H9 (cell line): Measurements from ENCODE around the gene AK5. TPM values are rescaled to one million over a fixed set of nuclear protein-coding genes. Genes with fewer than 3 reads are reported as not detected.

ENCODE experiments used
- DNase-seq: peaks from one replicate; pipeline ENCODE4 v3.0.0-alpha.2; 2017
- H2AFZ ChIP-seq: one replicate; pipeline ENCODE4 v1.6.1; 2013; ENCODE audit warnings: mild to moderate bottlenecking, low read length, control low read depth, moderate library complexity
- H2AK5ac ChIP-seq: 2 replicates; pipeline ENCODE4 v1.6.1; 2013; ENCODE audit warnings: low read length, control low read depth, mixed read lengths; ENCODE audit not compliant: insufficient read length
- H2BK120ac ChIP-seq: one replicate; pipeline ENCODE4 v1.6.1; 2013; ENCODE audit warnings: low read depth, mild to moderate bottlenecking, low read length, control low read depth, inconsistent platforms; ENCODE audit not compliant: poor library complexity, severe bottlenecking
- H2BK12ac ChIP-seq: 2 replicates; pipeline ENCODE4 v1.6.1; 2013; ENCODE audit warnings: low read length, control low read depth, mixed read lengths, low read depth; ENCODE audit not compliant: insufficient read length
- H2BK15ac ChIP-seq: 2 replicates; pipeline ENCODE4 v1.6.1; 2013; ENCODE audit warnings: low read depth, low read length, control low read depth
- H2BK20ac ChIP-seq: one replicate; pipeline ENCODE4 v1.6.1; 2013; ENCODE audit warnings: low read depth, mild to moderate bottlenecking, low read length, control low read depth, inconsistent platforms; ENCODE audit not compliant: poor library complexity, severe bottlenecking
- H2BK5ac ChIP-seq: 2 replicates; pipeline ENCODE4 v1.6.1; 2013; ENCODE audit warnings: low read length, control low read depth, mixed read lengths; ENCODE audit not compliant: insufficient read length
- H3K14ac ChIP-seq: 2 replicates; pipeline ENCODE4 v1.6.1; 2013; ENCODE audit warnings: low read length, control low read depth; ENCODE audit not compliant: insufficient read depth
- H3K18ac ChIP-seq: 2 replicates; pipeline ENCODE4 v1.6.1; 2013; ENCODE audit warnings: low read depth, mild to moderate bottlenecking, mixed read lengths, low read length, control low read depth; ENCODE audit not compliant: insufficient read length
- H3K23ac ChIP-seq: 2 replicates; pipeline ENCODE4 v1.6.1; 2013; ENCODE audit warnings: low read length, control low read depth, mixed read lengths, low read depth; ENCODE audit not compliant: insufficient read length
- H3K23me2 ChIP-seq: 2 replicates; pipeline ENCODE4 v1.6.1; 2013; ENCODE audit warnings: low read depth, mild to moderate bottlenecking, mixed read lengths, low read length, control low read depth; ENCODE audit not compliant: insufficient read length, poor library complexity, severe bottlenecking
- H3K27ac ChIP-seq: 2 replicates; pipeline ENCODE4 v1.5.1; 2013; ENCODE audit warnings: low read length, control low read depth, mixed read lengths, low read depth; ENCODE audit not compliant: insufficient read length
- H3K27me3 ChIP-seq: 2 replicates; pipeline ENCODE4 v1.6.1; 2013; ENCODE audit warnings: low read length, control low read depth, inconsistent platforms; ENCODE audit not compliant: insufficient read depth
- H3K4ac ChIP-seq: 2 replicates; pipeline ENCODE4 v1.6.1; 2013; ENCODE audit warnings: low read depth, mild to moderate bottlenecking, control low read depth, inconsistent platforms, low read length, moderate library complexity
- H3K4me1 ChIP-seq: 2 replicates; pipeline ENCODE4 v1.6.1; 2013; ENCODE audit warnings: low read length, control low read depth, inconsistent platforms; ENCODE audit not compliant: insufficient read depth
- H3K4me2 ChIP-seq: 2 replicates; pipeline ENCODE4 v1.6.1; 2013; ENCODE audit warnings: low read length, control low read depth, mixed read lengths; ENCODE audit not compliant: insufficient read length, insufficient read depth
- H3K56ac ChIP-seq: 2 replicates; pipeline ENCODE4 v1.6.1; 2013; ENCODE audit warnings: low read depth, mild to moderate bottlenecking, mixed read lengths, low read length, control low read depth; ENCODE audit not compliant: insufficient read length
- H3K79me1 ChIP-seq: 2 replicates; pipeline ENCODE4 v1.6.1; 2013; ENCODE audit warnings: low read depth, mild to moderate bottlenecking, moderate library complexity, low read length, control low read depth, inconsistent platforms; ENCODE audit not compliant: insufficient read depth, poor library complexity, severe bottlenecking
- H3K79me2 ChIP-seq: 2 replicates; pipeline ENCODE4 v1.6.1; 2013; ENCODE audit warnings: low read length, control low read depth, inconsistent platforms; ENCODE audit not compliant: insufficient read depth
- H3K9ac ChIP-seq: 2 replicates; pipeline ENCODE4 v1.6.1; 2013; ENCODE audit warnings: low read length, control low read depth, mixed read lengths; ENCODE audit not compliant: insufficient read length; ENCODE audit errors: extremely low read depth
- H3K9me3 ChIP-seq: one replicate; pipeline ENCODE4 v1.6.1; 2013; ENCODE audit warnings: low read depth, low read length, inconsistent platforms; ENCODE audit not compliant: control insufficient read depth
- H3T11ph ChIP-seq: one replicate; pipeline ENCODE4 v1.6.1; 2013; ENCODE audit warnings: mild to moderate bottlenecking, low read length, control low read depth, inconsistent platforms
- H4K20me1 ChIP-seq: one replicate; pipeline ENCODE4 v1.6.1; 2013; ENCODE audit not compliant: control insufficient read depth, insufficient read length, insufficient read depth
- H4K5ac ChIP-seq: 2 replicates; pipeline ENCODE4 v1.6.1; 2013; ENCODE audit warnings: low read depth, mild to moderate bottlenecking, mixed read lengths, low read length, control low read depth; ENCODE audit not compliant: insufficient read length
- H4K8ac ChIP-seq: replicated peaks from 2 replicates; pipeline ENCODE4 v1.6.1; 2013; ENCODE audit warnings: low read length, control low read depth, mixed read lengths, low read depth; ENCODE audit not compliant: insufficient read length
- H4K91ac ChIP-seq: 2 replicates; pipeline ENCODE4 v1.6.1; 2013; ENCODE audit warnings: low read depth, mild to moderate bottlenecking, moderate library complexity, mixed read lengths, low read length, control low read depth; ENCODE audit not compliant: insufficient read length
- H3K27ac Mint-ChIP-seq, 3 experiments: 2 replicates in 2 of 3; 3 replicates in 1 of 3; pipeline ENCODE4 v1.8.0; 2020 to 2021; ENCODE audit warnings: mixed read lengths in 3 of 3, mild to moderate bottlenecking in 1 of 3, moderate library complexity in 1 of 3
- H3K27me3 Mint-ChIP-seq: 2 replicates; pipeline ENCODE4 v1.8.0; 2021; ENCODE audit warnings: low read depth, mild to moderate bottlenecking, moderate library complexity, mixed read lengths
- H3K36me3 Mint-ChIP-seq, 3 experiments: 2 replicates in 2 of 3; 3 replicates in 1 of 3; pipeline ENCODE4 v1.8.0; 2020 to 2021; ENCODE audit warnings: low read depth in 3 of 3, mixed read lengths in 3 of 3; ENCODE audit not compliant: insufficient read depth in 1 of 3
- H3K4me1 Mint-ChIP-seq, 2 experiments: 2 replicates each; pipeline ENCODE4 v1.8.0; 2020; ENCODE audit warnings: mixed read lengths in 2 of 2
- H3K4me3 Mint-ChIP-seq, 2 experiments: 2 replicates in 1 of 2; 3 replicates in 1 of 2; pipeline ENCODE4 v1.8.0; 2020 to 2021; ENCODE audit warnings: mild to moderate bottlenecking in 2 of 2, mixed read lengths in 2 of 2, moderate library complexity in 1 of 2
- H3K9me3 Mint-ChIP-seq, 2 experiments: 2 replicates in 1 of 2; 3 replicates in 1 of 2; pipeline ENCODE4 v1.8.0; 2020; ENCODE audit warnings: mild to moderate bottlenecking in 2 of 2, mixed read lengths in 2 of 2, moderate library complexity in 1 of 2
- WGBS: extraction: QIAGEN DNeasy Blood & Tissue Kit; methylation state at CpG from one replicate; pipeline ENCODE4 v1.1.7; 2013; ENCODE audit warnings: missing lambda C conversion rate, low lambda C conversion rate, mixed read lengths; ENCODE audit not compliant: insufficient read length; ENCODE audit errors: extremely low coverage; 5-methylcytosine and 5-hydroxymethylcytosine counted together
- total RNA-seq: library from RNA; stranded (reverse); gene quantifications from 2 replicates; pipeline ENCODE4 v1.2.1, GENCODE V29; 2021
- TF ChIP-seq, protein P1 (sequence below): fragments of 200-600 bp; sonication (generic); conservative IDR thresholded peaks from 3 replicates; pipeline ENCODE4 v1.8.0; 2021; ENCODE audit warnings: antibody characterized with exemption, mild to moderate bottlenecking

Gene AK5
- total RNA-seq, 1 experiment from 2014 or later, result 2.5 TPM

DNA sequence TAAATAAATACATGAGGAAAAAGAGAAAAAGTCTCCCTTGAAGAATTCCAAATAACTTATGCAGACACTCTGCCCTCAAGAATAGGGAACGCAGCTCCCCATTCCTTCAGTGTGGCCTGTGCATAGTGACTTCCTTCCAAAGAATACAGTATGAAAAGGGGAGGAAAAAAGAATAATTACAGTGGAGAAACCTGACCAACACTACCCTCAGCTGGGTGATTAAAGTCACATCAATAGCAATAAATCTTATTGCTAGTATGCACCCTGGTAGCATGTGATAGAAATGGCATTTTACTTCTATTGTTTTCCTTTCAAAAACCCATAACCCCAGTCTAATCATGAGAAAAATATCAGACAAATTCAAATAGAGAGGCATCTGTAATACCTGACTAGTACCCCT lies 315.5 kb downstream of the AK5 start:
- H2BK15ac ChIP-seq, result no peak overlapping the region
- H3K27me3 ChIP-seq, result no peaks in the 10 kb centered on the region
- no peaks in the 10 kb centered on the region for H3K4me1 ChIP-seq
- no peak overlapping the region for H4K5ac ChIP-seq
- no peaks in the 10 kb centered on the region for H3K4me1 Mint-ChIP-seq
- no peak overlapping the region for H2BK12ac ChIP-seq
- no peak overlapping the region for H4K8ac ChIP-seq
- H3T11ph ChIP-seq, result no peak overlapping the region
- H2BK120ac ChIP-seq, result no peak overlapping the region
- peaks cover 0 to 2% (median 0%) of the 10 kb centered on the region in 3 experiments; a peak in 2 of 7 replicates for H3K36me3 Mint-ChIP-seq
- no peaks in the 10 kb centered on the region for H3K9me3 ChIP-seq
- H3K23me2 ChIP-seq, result no peaks in the 10 kb centered on the region
- TF ChIP-seq, protein P1, sequence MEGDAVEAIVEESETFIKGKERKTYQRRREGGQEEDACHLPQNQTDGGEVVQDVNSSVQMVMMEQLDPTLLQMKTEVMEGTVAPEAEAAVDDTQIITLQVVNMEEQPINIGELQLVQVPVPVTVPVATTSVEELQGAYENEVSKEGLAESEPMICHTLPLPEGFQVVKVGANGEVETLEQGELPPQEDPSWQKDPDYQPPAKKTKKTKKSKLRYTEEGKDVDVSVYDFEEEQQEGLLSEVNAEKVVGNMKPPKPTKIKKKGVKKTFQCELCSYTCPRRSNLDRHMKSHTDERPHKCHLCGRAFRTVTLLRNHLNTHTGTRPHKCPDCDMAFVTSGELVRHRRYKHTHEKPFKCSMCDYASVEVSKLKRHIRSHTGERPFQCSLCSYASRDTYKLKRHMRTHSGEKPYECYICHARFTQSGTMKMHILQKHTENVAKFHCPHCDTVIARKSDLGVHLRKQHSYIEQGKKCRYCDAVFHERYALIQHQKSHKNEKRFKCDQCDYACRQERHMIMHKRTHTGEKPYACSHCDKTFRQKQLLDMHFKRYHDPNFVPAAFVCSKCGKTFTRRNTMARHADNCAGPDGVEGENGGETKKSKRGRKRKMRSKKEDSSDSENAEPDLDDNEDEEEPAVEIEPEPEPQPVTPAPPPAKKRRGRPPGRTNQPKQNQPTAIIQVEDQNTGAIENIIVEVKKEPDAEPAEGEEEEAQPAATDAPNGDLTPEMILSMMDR, result no peak
- no peak overlapping the region for H3K4me3 Mint-ChIP-seq
- H3K79me1 ChIP-seq, result peaks cover 5% of the 10 kb centered on the region
- no peak overlapping the region for H3K27ac ChIP-seq
- H3K23ac ChIP-seq, result no peak overlapping the region
- H3K9ac ChIP-seq, result no peak overlapping the region
- DNase-seq, result no peak
- H2BK20ac ChIP-seq, result no peak overlapping the region
- H3K9me3 Mint-ChIP-seq, result no peaks in the 10 kb centered on the region
- no peak overlapping the region for H3K14ac ChIP-seq
- H4K20me1 ChIP-seq, result no peaks in the 10 kb centered on the region
- H3K18ac ChIP-seq, result no peak overlapping the region
- no peaks in the 10 kb centered on the region for H3K27me3 Mint-ChIP-seq
- no peak overlapping the region for H3K4me2 ChIP-seq
- no peaks in the 10 kb centered on the region for H3K79me2 ChIP-seq
- WGBS, result no CpG with 5 or more reads among the region's 1 CpG
- H2AFZ ChIP-seq, result no peak overlapping the region
- no peak overlapping the region for H2BK5ac ChIP-seq
- no peak overlapping the region for H4K91ac ChIP-seq
- H3K4ac ChIP-seq, result no peak overlapping the region
- H2AK5ac ChIP-seq, result no peak overlapping the region
- H3K56ac ChIP-seq, result no peak overlapping the region
- H3K27ac Mint-ChIP-seq, result no peak overlapping the region
